OCI-LY1 (cell line): ENCODE measurements around the gene MED4.

ENCODE experiments used
- EZH2 ChIP-seq: fragments of 200-600 bp; sonication (generic), shearing (Covaris generic); IDR thresholded peaks from 2 replicates; pipeline ENCODE4 v1.8.0; 2017; ENCODE audit warnings: borderline replicate concordance, mixed run types, mild to moderate bottlenecking, antibody characterized with exemption, low read length, moderate library complexity, mixed read lengths
- TF ChIP-seq, protein P1 (sequence below): fragments of 200-600 bp; sonication (generic), shearing (Covaris generic); IDR thresholded peaks from 2 replicates; pipeline ENCODE4 v1.5.1; 2017; ENCODE audit warnings: mild to moderate bottlenecking, antibody characterized with exemption, low read length, moderate library complexity, mixed read lengths

DNA sequence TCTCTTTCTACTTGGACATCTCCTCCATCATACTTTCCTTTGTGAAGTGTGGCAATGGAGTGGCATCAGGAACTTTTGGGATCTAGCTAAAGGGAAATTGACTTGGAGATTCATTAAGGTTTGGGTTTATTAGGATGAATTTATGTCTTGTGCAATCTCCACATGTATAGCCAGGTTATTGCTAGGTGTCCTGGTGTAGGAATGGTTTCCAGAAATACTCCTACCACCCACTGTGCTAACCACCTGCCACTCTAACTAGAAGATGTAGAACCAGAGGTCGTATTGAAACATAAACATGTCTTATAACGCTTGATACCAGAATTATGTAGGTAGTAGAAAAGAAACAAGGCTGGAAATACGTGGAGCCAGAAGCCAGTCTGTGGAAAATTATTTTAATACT, 38.1 kb upstream of the MED4 start:
- TF ChIP-seq, protein P1, sequence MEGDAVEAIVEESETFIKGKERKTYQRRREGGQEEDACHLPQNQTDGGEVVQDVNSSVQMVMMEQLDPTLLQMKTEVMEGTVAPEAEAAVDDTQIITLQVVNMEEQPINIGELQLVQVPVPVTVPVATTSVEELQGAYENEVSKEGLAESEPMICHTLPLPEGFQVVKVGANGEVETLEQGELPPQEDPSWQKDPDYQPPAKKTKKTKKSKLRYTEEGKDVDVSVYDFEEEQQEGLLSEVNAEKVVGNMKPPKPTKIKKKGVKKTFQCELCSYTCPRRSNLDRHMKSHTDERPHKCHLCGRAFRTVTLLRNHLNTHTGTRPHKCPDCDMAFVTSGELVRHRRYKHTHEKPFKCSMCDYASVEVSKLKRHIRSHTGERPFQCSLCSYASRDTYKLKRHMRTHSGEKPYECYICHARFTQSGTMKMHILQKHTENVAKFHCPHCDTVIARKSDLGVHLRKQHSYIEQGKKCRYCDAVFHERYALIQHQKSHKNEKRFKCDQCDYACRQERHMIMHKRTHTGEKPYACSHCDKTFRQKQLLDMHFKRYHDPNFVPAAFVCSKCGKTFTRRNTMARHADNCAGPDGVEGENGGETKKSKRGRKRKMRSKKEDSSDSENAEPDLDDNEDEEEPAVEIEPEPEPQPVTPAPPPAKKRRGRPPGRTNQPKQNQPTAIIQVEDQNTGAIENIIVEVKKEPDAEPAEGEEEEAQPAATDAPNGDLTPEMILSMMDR: no peak
- no peak for TF ChIP-seq EZH2
